Activated naive CD4-positive, alpha-beta T cell treated with anti-CD3 and anti-CD28 coated beads, Interleukin-2, amount 50 U/mL, for 72 hours (primary cell): ENCODE measurements around the gene PAK3. TPM values are rescaled to one million over a fixed set of nuclear protein-coding genes. Genes with fewer than 3 reads are reported as not detected.

ENCODE experiments used
- ATAC-seq, 2 donors: fragments of 150-1000 bp; cut with Tn5 transposase; 2 replicates each; pipeline ENCODE4 v1.10.0; 2021; ENCODE audit warnings: mild to moderate bottlenecking in 2 of 2, moderate library complexity in 2 of 2
- DNase-seq, 2 donors: peaks; one replicate each; pipeline ENCODE4 v3.0.0; 2021 to 2022; ENCODE audit warnings: low spot score in 2 of 2
- H3K27ac Mint-ChIP-seq, 2 donors: one replicate each; pipeline ENCODE4 v1.8.0; 2022; ENCODE audit warnings: mild to moderate bottlenecking in 2 of 2, mixed read lengths in 2 of 2
- H3K36me3 Mint-ChIP-seq, 2 donors: one replicate each; pipeline ENCODE4 v1.8.0; 2022; ENCODE audit warnings: mixed read lengths in 2 of 2
- H3K9me3 Mint-ChIP-seq, 2 donors: one replicate each; pipeline ENCODE4 v1.8.0; 2022; ENCODE audit warnings: mixed read lengths in 2 of 2
- total RNA-seq, 2 donors: library from RNA; stranded (reverse); gene quantifications; one replicate each; pipeline ENCODE4 v1.2.3, GENCODE V29; 2022

Gene PAK3
- total RNA-seq, 2 donors from 2014 or later = 0.27 to 0.33 TPM

- no peak for DNase-seq
- H3K36me3 Mint-ChIP-seq = no peaks in the 10 kb centered on the region
- H3K27ac Mint-ChIP-seq = no peak overlapping the region
- ATAC-seq = no peak
- H3K9me3 Mint-ChIP-seq = no peaks in the 10 kb centered on the region
These were observed 87.0 kb downstream of the PAK3 start for GRCh38 chrX:111182997-111183396.

- H3K27ac Mint-ChIP-seq = no peak overlapping the region
- no peaks in the 10 kb centered on the region for H3K9me3 Mint-ChIP-seq
- no peaks in the 10 kb centered on the region for H3K36me3 Mint-ChIP-seq
- ATAC-seq (no peak), DNase-seq (no peak)
These were observed 95.6 kb downstream of the PAK3 start for GRCh38 chrX:111191598-111191997.

GRCh38 chrX:111199505-111199904 lies 103.5 kb downstream of the PAK3 start:
- no peak overlapping the region for H3K27ac Mint-ChIP-seq
- no peak for ATAC-seq
- no peaks in the 10 kb centered on the region for H3K9me3 Mint-ChIP-seq
- no peak for DNase-seq
- no peaks in the 10 kb centered on the region for H3K36me3 Mint-ChIP-seq

- Mint-ChIP-seq H3K9me3 (no peaks in the 10 kb centered on the region), H3K36me3 (no peaks in the 10 kb centered on the region), H3K27ac (no peak overlapping the region)
- no peak for DNase-seq
- ATAC-seq = no peak
These were observed 104.3 kb downstream of the PAK3 start for GRCh38 chrX:111200327-111200726.

- no peaks in the 10 kb centered on the region for H3K36me3 Mint-ChIP-seq
- no peak overlapping the region for H3K27ac Mint-ChIP-seq
- DNase-seq = no peak
- no peak for ATAC-seq
- H3K9me3 Mint-ChIP-seq = no peaks in the 10 kb centered on the region
These were observed 111.9 kb downstream of the PAK3 start for GRCh38 chrX:111207851-111208250.

GRCh38 chrX:111216293-111216801 lies 120.4 kb downstream of the PAK3 start:
- no peak for ATAC-seq
- Mint-ChIP-seq H3K36me3 (no peaks in the 10 kb centered on the region), H3K27ac (no peak overlapping the region), H3K9me3 (no peaks in the 10 kb centered on the region)
- DNase-seq = no peak

GRCh38 chrX:111244235-111244750 lies 148.3 kb downstream of the PAK3 start:
- DNase-seq (no peak), ATAC-seq (no peak)
- H3K9me3 Mint-ChIP-seq = no peaks in the 10 kb centered on the region
- no peaks in the 10 kb centered on the region for H3K36me3 Mint-ChIP-seq
- no peak overlapping the region for H3K27ac Mint-ChIP-seq

GRCh38 chrX:111254896-111255693 lies 159.1 kb downstream of the PAK3 start:
- ATAC-seq = no peak
- H3K9me3 Mint-ChIP-seq = no peaks in the 10 kb centered on the region
- no peak overlapping the region for H3K27ac Mint-ChIP-seq
- H3K36me3 Mint-ChIP-seq = no peaks in the 10 kb centered on the region
- DNase-seq = no peak

- no peak for DNase-seq
- Mint-ChIP-seq H3K9me3 (no peaks in the 10 kb centered on the region), H3K27ac (no peak overlapping the region), H3K36me3 (no peaks in the 10 kb centered on the region)
- no peak for ATAC-seq
These were observed 161.7 kb downstream of the PAK3 start for GRCh38 chrX:111257733-111258132.

- ATAC-seq (no peak), DNase-seq (no peak)
- no peaks in the 10 kb centered on the region for H3K36me3 Mint-ChIP-seq
- no peaks in the 10 kb centered on the region for H3K9me3 Mint-ChIP-seq
- no peak overlapping the region for H3K27ac Mint-ChIP-seq
These were observed 163.6 kb downstream of the PAK3 start for GRCh38 chrX:111259559-111259958.

- DNase-seq = no peak
- H3K36me3 Mint-ChIP-seq = no peaks in the 10 kb centered on the region
- ATAC-seq = no peak
- no peak overlapping the region for H3K27ac Mint-ChIP-seq
- no peaks in the 10 kb centered on the region for H3K9me3 Mint-ChIP-seq
These were observed 164.5 kb downstream of the PAK3 start for GRCh38 chrX:111260451-111260850.

- Mint-ChIP-seq H3K9me3 (no peaks in the 10 kb centered on the region), H3K36me3 (no peaks in the 10 kb centered on the region), H3K27ac (no peak overlapping the region)
- no peak for ATAC-seq
- DNase-seq = no peak
These were observed 166.1 kb downstream of the PAK3 start for GRCh38 chrX:111262086-111262485.

GRCh38 chrX:111264385-111264784 lies 168.4 kb downstream of the PAK3 start:
- no peaks in the 10 kb centered on the region for H3K9me3 Mint-ChIP-seq
- no peak overlapping the region for H3K27ac Mint-ChIP-seq
- DNase-seq (no peak), ATAC-seq (no peak)
- H3K36me3 Mint-ChIP-seq = no peaks in the 10 kb centered on the region

- DNase-seq = no peak
These were observed 169.5 kb downstream of the PAK3 start for GRCh38 chrX:111265486-111265885.

GRCh38 chrX:111268506-111268905 lies 172.5 kb downstream of the PAK3 start:
- Mint-ChIP-seq H3K9me3 (no peaks in the 10 kb centered on the region), H3K27ac (no peak overlapping the region), H3K36me3 (no peaks in the 10 kb centered on the region)
- DNase-seq = no peak
- no peak for ATAC-seq

More at GRCh38 chrX:111265486-111265885, 169.5 kb downstream of the PAK3 start:
- Mint-ChIP-seq H3K36me3 (no peaks in the 10 kb centered on the region), H3K9me3 (no peaks in the 10 kb centered on the region), H3K27ac (no peak overlapping the region)
- ATAC-seq = no peak

GRCh38 chrX:111270339-111270738 lies 174.3 kb downstream of the PAK3 start, which contains the start of gene CAPN6:
Gene CAPN6, minus strand, starts transcription at chrX:111270483. Its CDS starts 6,547 bp downstream, at chrX:111263936.
- ATAC-seq (no peak), DNase-seq (no peak)
- Mint-ChIP-seq H3K9me3 (no peaks in the 10 kb centered on the region), H3K36me3 (no peaks in the 10 kb centered on the region), H3K27ac (no peak within 1 kb of the TSS)
